MCF 10A (cell line): ENCODE results near the gene KICS2. TPM values are rescaled to one million over a fixed set of nuclear protein-coding genes. Genes with fewer than 3 reads are reported as not detected.

ENCODE experiments used
- BruUV-seq: library from RNA; stranded (reverse); fragments of 400-500 nt; replicated peaks from 2 replicates; lab custom pipeline; 2021; lab: Mats Ljungman, UMichigan
- CTCF ChIA-PET: fragments of 300-600 bp; sonication (Branson Sonifier 250); formaldehyde crosslinking; extraction: SDS; loops from one replicate; lab custom pipeline; 2021; ENCODE audit warnings: antibody characterized with exemption, inconsistent platforms; lab: Yijun Ruan, JAX
- POLR2A ChIA-PET: fragments of 300-600, 350-650 bp; sonication (Branson Sonifier 250); formaldehyde crosslinking; extraction: SDS; loops from one replicate; lab custom pipeline; 2020; ENCODE audit warnings: antibody characterized with exemption, inconsistent platforms; lab: Yijun Ruan, JAX
- DNase-seq: peaks from one replicate; pipeline ENCODE4 v3.0.0-alpha.2; 2018; ENCODE audit not compliant: unreplicated experiment
- H3K27ac Mint-ChIP-seq: one replicate; pipeline ENCODE4 v1.8.0; 2022; ENCODE audit warnings: mild to moderate bottlenecking, low read depth, mixed read lengths; ENCODE audit not compliant: unreplicated experiment
- H3K27me3 Mint-ChIP-seq: one replicate; pipeline ENCODE4 v1.8.0; 2022; ENCODE audit warnings: mixed read lengths; ENCODE audit not compliant: insufficient read depth, unreplicated experiment
- H3K36me3 Mint-ChIP-seq: one replicate; pipeline ENCODE4 v1.8.0; 2022; ENCODE audit warnings: mild to moderate bottlenecking, moderate library complexity, mixed read lengths; ENCODE audit not compliant: insufficient read depth, unreplicated experiment
- H3K4me1 Mint-ChIP-seq: one replicate; pipeline ENCODE4 v1.8.0; 2022; ENCODE audit warnings: mixed read lengths; ENCODE audit not compliant: insufficient read depth, unreplicated experiment
- H3K4me3 Mint-ChIP-seq: one replicate; pipeline ENCODE4 v1.8.0; 2022; ENCODE audit warnings: mild to moderate bottlenecking, moderate library complexity, mixed read lengths; ENCODE audit not compliant: unreplicated experiment
- H3K9me3 Mint-ChIP-seq: one replicate; pipeline ENCODE4 v1.8.0; 2022; ENCODE audit warnings: mixed read lengths; ENCODE audit not compliant: unreplicated experiment
- CTCF ChIP-seq: fragments of 200-600 bp; IDR thresholded peaks from one replicate; pipeline ENCODE4 v1.8.0; 2022; ENCODE audit warnings: antibody characterized with exemption, mild to moderate bottlenecking; ENCODE audit not compliant: unreplicated experiment
- intact Hi-C: fragments of 100-400 bp; cut with micrococcal nuclease; formaldehyde crosslinking; loops from 2 replicates; pipeline ENCODE4 v1.14.1; 2022
- total RNA-seq: library from RNA; stranded (reverse); gene quantifications from 2 replicates; pipeline ENCODE4 v1.2.3, GENCODE V29; 2022

Gene KICS2
- total RNA-seq, 1 experiment from 2014 or later: 11.9 TPM

GRCh38 chr12:64255249-64255648 is 33.2 kb upstream of the KICS2 start:
- no peak overlapping the region for H3K27ac Mint-ChIP-seq
- intact Hi-C loops: loop anchor here (10.0 kb wide), 1 partner anchor 170 kb away; no protein-coding TSS in a partner anchor
- POLR2A ChIA-PET: interaction anchor here (0.8 to 1.5 kb wide), 2 partner anchors 136 to 412 kb away, joined by 3 to 4 read pairs; no protein-coding TSS in a partner anchor
- H3K36me3 Mint-ChIP-seq: no peaks in the 10 kb centered on the region
- DNase-seq: no peak
- H3K27me3 Mint-ChIP-seq: no peaks in the 10 kb centered on the region
- H3K9me3 Mint-ChIP-seq: no peaks in the 10 kb centered on the region
- no TSS peak for BruUV-seq
- TF ChIP-seq CTCF: no peak
- H3K4me1 Mint-ChIP-seq: peaks cover 10% of the 10 kb centered on the region
- H3K4me3 Mint-ChIP-seq: no peak overlapping the region
- CTCF ChIA-PET: interaction anchor here (0.6 to 5.7 kb wide), 11 partner anchors 10 to 431 kb away, joined by 3 to 101 read pairs (median 4); partner anchors contain the start of gene SRGAP1

- ChIA-PET POLR2A (interaction anchor here (1.0 to 1.2 kb wide), 5 partner anchors 10 to 409 kb away, joined by 3 to 11 read pairs (median 4); partner anchors contain the start of gene SRGAP1), CTCF (interaction anchor here (0.8 to 5.8 kb wide), 2 partner anchors 167 to 409 kb away, joined by 3 to 24 read pairs; partner anchors contain the start of gene SRGAP1)
- Mint-ChIP-seq H3K27me3 (no peaks in the 10 kb centered on the region), H3K27ac (peak overlapping the region; percentile 59), H3K4me1 (peaks cover 10% of the 10 kb centered on the region), H3K9me3 (no peaks in the 10 kb centered on the region), H3K36me3 (no peaks in the 10 kb centered on the region), H3K4me3 (no peak overlapping the region)
- intact Hi-C loops: loop anchor here (10.0 kb wide), 1 partner anchor 169 kb away; no protein-coding TSS in a partner anchor
- TF ChIP-seq CTCF: no peak
- DNase-seq: no peak
- no TSS peak for BruUV-seq
Measured at GRCh38 chr12:64253356-64253755, 31.3 kb upstream of the KICS2 start.

- no peak for TF ChIP-seq CTCF
- Mint-ChIP-seq H3K36me3 (no peaks in the 10 kb centered on the region), H3K4me3 (no peak overlapping the region), H3K27me3 (no peaks in the 10 kb centered on the region), H3K27ac (peak overlapping the region; percentile 59), H3K9me3 (no peaks in the 10 kb centered on the region), H3K4me1 (peaks cover 10% of the 10 kb centered on the region)
- no TSS peak for BruUV-seq
- peak; percentile 76 for DNase-seq
- POLR2A ChIA-PET: interaction anchor here (0.5 to 1.3 kb wide), 10 partner anchors 9 to 408 kb away, joined by 3 to 11 read pairs (median 4); partner anchors contain the start of genes KICS2 and SRGAP1
- intact Hi-C loops: loop anchor here (10.0 kb wide), 1 partner anchor 168 kb away; no protein-coding TSS in a partner anchor
- CTCF ChIA-PET: interaction anchor here (0.7 to 5.8 kb wide), 4 partner anchors 9 to 409 kb away, joined by 3 to 24 read pairs (median 4); partner anchors contain the start of gene SRGAP1
Measured at GRCh38 chr12:64252681-64253080, 30.6 kb upstream of the KICS2 start.

- Mint-ChIP-seq H3K4me3 (no peak overlapping the region), H3K36me3 (no peaks in the 10 kb centered on the region), H3K27ac (no peak overlapping the region), H3K9me3 (no peaks in the 10 kb centered on the region), H3K4me1 (no peaks in the 10 kb centered on the region), H3K27me3 (no peaks in the 10 kb centered on the region)
- CTCF ChIA-PET: interaction anchor here (1.0 to 1.6 kb wide), 3 partner anchors 9 to 418 kb away, joined by 3 to 5 read pairs (median 4); no protein-coding TSS in a partner anchor
- no peak for TF ChIP-seq CTCF
- POLR2A ChIA-PET: interaction anchor here (0.5 to 1.2 kb wide), 3 partner anchors 9 to 265 kb away, joined by 3 to 5 read pairs (median 3); no protein-coding TSS in a partner anchor
- intact Hi-C loops: no loop called here
- DNase-seq: no peak
- BruUV-seq: no TSS peak
Measured at GRCh38 chr12:64243809-64244208, 21.7 kb upstream of the KICS2 start.
